ENCODE results near the gene PSTK. TPM values are rescaled to one million over a fixed set of nuclear protein-coding genes. Genes with fewer than 3 reads are reported as not detected.

The PSTK gene
- total and polyA plus RNA-seq, 2 of the 13 experiments (the other 11 are each of a cell fraction or from before 2014, with no cell fraction given) = 8.2 to 9.3 TPM

GRCh38 chr10:123007558-123008354 lies 27.6 kb downstream of the PSTK start (continued):
- TF ChIP-seq ZNF383 (CRISPR knock-in tag; IDR thresholded peaks at IDR 0.05; ENCODE audit: borderline replicate concordance) (no peak), ZNF235 (CRISPR knock-in tag; IDR thresholded peaks at IDR 0.05; ENCODE audit: borderline replicate concordance) (0 out of 2 replicates have a peak, but pooled peaks have one; percentile 61), MLXIP (CRISPR knock-in tag; IDR thresholded peaks at IDR 0.05; ENCODE audit: borderline replicate concordance) (no peak), ZNF800 (CRISPR knock-in tag; IDR thresholded peaks at IDR 0.05) (no peak), NFIB (CRISPR knock-in tag; IDR thresholded peaks at IDR 0.05; ENCODE audit: borderline replicate concordance) (no peak), JUND (CRISPR knock-in tag; IDR thresholded peaks at IDR 0.05) (no peak), ZNF598 (CRISPR knock-in tag; IDR thresholded peaks at IDR 0.05; ENCODE audit: borderline replicate concordance) (no peak), HNF4G (IDR thresholded peaks at IDR 0.05; ENCODE audit: borderline replicate concordance, low read depth, low read length) (no peak), HNF4G (CRISPR knock-in tag; IDR thresholded peaks at IDR 0.05; ENCODE audit: borderline replicate concordance, low read depth) (no peak), ZFP36L2 (CRISPR knock-in tag; IDR thresholded peaks at IDR 0.05) (no peak), SMC3 (IDR thresholded peaks at IDR 0.05; ENCODE audit: low read length) (no peak), ZFP90 (CRISPR knock-in tag; IDR thresholded peaks at IDR 0.05; ENCODE audit: borderline replicate concordance) (no peak), ZBTB3 (CRISPR knock-in tag; IDR thresholded peaks at IDR 0.05; ENCODE audit: borderline replicate concordance, low read depth) (no peak), ZBTB38 (CRISPR knock-in tag; IDR thresholded peaks at IDR 0.05) (no peak), MXI1 (IDR thresholded peaks at IDR 0.05; ENCODE audit: borderline replicate concordance, low read depth, low read length) (peak; percentile 96; the same call in 2 of the 3 replicates), YY1 (IDR thresholded peaks at IDR 0.05; ENCODE audit: insufficient read depth, insufficient replicate concordance, low read depth, low read length) (no peak), ZNF343 (CRISPR knock-in tag; IDR thresholded peaks at IDR 0.05) (no peak), ZNF34 (CRISPR knock-in tag; IDR thresholded peaks at IDR 0.05; ENCODE audit: borderline replicate concordance) (no peak), NPAS2 (CRISPR knock-in tag; IDR thresholded peaks at IDR 0.05; ENCODE audit: borderline replicate concordance) (no peak), BCL6 (CRISPR knock-in tag; IDR thresholded peaks at IDR 0.05) (no peak), RFXAP (CRISPR knock-in tag; IDR thresholded peaks at IDR 0.05; ENCODE audit: borderline replicate concordance) (no peak), KDM6A (CRISPR knock-in tag; IDR thresholded peaks at IDR 0.05; ENCODE audit: low read depth) (no peak)
- TF ChIP-seq, protein P1, sequence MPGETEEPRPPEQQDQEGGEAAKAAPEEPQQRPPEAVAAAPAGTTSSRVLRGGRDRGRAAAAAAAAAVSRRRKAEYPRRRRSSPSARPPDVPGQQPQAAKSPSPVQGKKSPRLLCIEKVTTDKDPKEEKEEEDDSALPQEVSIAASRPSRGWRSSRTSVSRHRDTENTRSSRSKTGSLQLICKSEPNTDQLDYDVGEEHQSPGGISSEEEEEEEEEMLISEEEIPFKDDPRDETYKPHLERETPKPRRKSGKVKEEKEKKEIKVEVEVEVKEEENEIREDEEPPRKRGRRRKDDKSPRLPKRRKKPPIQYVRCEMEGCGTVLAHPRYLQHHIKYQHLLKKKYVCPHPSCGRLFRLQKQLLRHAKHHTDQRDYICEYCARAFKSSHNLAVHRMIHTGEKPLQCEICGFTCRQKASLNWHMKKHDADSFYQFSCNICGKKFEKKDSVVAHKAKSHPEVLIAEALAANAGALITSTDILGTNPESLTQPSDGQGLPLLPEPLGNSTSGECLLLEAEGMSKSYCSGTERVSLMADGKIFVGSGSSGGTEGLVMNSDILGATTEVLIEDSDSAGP (CRISPR knock-in tag; IDR thresholded peaks at IDR 0.05; ENCODE audit: borderline replicate concordance) = no peak
- TF ChIP-seq, protein P2, sequence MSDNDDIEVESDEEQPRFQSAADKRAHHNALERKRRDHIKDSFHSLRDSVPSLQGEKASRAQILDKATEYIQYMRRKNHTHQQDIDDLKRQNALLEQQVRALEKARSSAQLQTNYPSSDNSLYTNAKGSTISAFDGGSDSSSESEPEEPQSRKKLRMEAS (IDR thresholded peaks at IDR 0.05) = peak; percentile 93
